ENCODE data around the gene EFNA1.

The EFNA1 gene

DNA sequence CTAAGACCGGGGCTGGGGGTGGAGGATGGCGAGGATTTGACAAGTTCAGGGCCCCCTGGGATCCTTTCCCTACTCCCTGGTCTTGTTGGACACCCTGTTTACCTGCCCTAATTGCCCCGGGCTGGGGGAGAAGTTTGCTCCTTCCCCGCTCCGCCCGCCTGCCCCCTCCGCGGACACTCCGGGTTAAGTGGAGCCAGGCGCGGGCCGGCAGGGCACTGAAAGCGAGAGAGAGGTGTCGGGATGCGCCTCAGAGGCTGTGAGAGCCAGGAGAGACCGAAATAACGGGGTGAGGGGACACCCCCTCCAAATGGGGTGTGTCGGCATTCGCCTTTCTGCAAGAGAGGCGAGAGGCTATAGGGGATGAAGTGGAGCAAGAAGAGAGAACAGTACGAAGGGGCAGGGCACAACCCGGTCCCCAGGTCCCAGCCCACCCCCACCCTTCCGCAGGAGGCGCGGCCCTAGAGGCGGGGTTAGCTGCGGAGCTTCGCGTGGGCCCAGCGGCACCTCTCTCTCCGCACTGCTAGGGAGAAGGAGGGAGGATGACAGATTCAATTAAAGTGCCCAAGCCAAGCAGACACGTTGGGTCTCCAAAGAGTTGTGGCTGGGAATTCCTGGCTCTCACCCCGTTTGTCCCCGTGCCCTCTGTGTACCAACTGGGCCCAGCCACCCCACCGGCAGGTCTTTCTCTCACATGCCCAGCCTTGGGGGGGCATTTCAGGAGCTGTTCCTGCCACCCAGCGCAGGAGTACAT lies 45.2 kb upstream of the EFNA1 start:
- Histone ChIP-seq H3K4me3 (ENCODE audit: low read depth in 1 of 2, low read length in 2 of 2) (no peak overlapping the region), H3K4me2 (ENCODE audit: insufficient read depth, low read length) (no peak overlapping the region), H3K36me3 (ENCODE audit: insufficient read depth, low read length) (peaks cover 2% of the 10 kb centered on the region; the same call in 1 of the 2 replicates), H4K20me1 (ENCODE audit: insufficient read depth, low read length) (peaks cover 37% of the 10 kb centered on the region), H3K9me3 (ENCODE audit: insufficient read depth, low read length, severe bottlenecking) (no peaks in the 10 kb centered on the region), H3K27me3 (ENCODE audit: insufficient read depth, low read length, poor library complexity) (peaks cover 62% of the 10 kb centered on the region), H3K79me2 (ENCODE audit: insufficient read depth, low read length) (no peaks in the 10 kb centered on the region), H3K4me1 (ENCODE audit: insufficient read depth, low read length) (peaks cover 58% of the 10 kb centered on the region), H2AFZ (ENCODE audit: low read depth, low read length) (no peak overlapping the region), H3K27ac (ENCODE audit: low read length) (no peak overlapping the region), H3K9ac (ENCODE audit: low read depth, low read length) (no peak overlapping the region)
- peak; percentile 20 for TF ChIP-seq EZH2 (IDR thresholded peaks at IDR 0.05; ENCODE audit: borderline replicate concordance, low read depth, low read length, severe bottlenecking)
- TF ChIP-seq, protein P1, sequence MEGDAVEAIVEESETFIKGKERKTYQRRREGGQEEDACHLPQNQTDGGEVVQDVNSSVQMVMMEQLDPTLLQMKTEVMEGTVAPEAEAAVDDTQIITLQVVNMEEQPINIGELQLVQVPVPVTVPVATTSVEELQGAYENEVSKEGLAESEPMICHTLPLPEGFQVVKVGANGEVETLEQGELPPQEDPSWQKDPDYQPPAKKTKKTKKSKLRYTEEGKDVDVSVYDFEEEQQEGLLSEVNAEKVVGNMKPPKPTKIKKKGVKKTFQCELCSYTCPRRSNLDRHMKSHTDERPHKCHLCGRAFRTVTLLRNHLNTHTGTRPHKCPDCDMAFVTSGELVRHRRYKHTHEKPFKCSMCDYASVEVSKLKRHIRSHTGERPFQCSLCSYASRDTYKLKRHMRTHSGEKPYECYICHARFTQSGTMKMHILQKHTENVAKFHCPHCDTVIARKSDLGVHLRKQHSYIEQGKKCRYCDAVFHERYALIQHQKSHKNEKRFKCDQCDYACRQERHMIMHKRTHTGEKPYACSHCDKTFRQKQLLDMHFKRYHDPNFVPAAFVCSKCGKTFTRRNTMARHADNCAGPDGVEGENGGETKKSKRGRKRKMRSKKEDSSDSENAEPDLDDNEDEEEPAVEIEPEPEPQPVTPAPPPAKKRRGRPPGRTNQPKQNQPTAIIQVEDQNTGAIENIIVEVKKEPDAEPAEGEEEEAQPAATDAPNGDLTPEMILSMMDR (IDR thresholded peaks at IDR 0.05; ENCODE audit: borderline replicate concordance, extremely low read depth, low read length, poor library complexity, severe bottlenecking), result no peak
- ATAC-seq (ENCODE audit: insufficient read depth, low read depth) (no peak), DNase-seq (no peak)

DNA sequence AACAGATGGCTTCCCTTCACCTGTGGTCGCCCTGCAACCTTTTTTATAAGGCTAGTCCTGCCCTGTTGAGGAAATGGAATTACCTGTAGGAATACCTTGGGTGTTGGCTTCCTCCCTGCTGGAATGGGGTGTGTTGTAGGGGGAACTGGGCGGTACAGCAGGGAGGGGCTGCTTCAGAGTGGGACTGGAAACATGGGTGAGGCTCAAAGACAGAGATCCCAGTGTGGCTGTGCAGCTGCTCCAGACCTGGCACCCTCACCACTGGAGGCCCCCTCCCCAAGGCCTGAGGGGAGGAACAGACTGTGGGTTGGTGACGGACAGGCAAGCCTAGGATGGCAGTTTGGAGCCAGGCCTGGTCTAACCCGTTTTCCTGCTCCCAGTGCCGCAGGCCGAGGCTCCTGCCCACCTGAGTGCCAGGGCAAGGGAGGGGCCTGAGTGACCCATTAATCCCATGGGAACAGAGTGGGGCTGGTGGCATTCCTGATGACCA lies 44.6 kb upstream of the EFNA1 start:
- Histone ChIP-seq H3K36me3 (ENCODE audit: insufficient read depth, low read length) (peaks cover 2% of the 10 kb centered on the region; the same call in 1 of the 2 replicates), H3K4me1 (ENCODE audit: insufficient read depth, low read length) (peaks cover 58% of the 10 kb centered on the region), H3K27ac (ENCODE audit: low read length) (no peak overlapping the region), H3K4me2 (ENCODE audit: insufficient read depth, low read length) (no peak overlapping the region), H3K9me3 (ENCODE audit: insufficient read depth, low read length, severe bottlenecking) (no peaks in the 10 kb centered on the region), H3K4me3 (ENCODE audit: low read depth in 1 of 2, low read length in 2 of 2) (no peak overlapping the region), H4K20me1 (ENCODE audit: insufficient read depth, low read length) (peaks cover 37% of the 10 kb centered on the region), H2AFZ (ENCODE audit: low read depth, low read length) (no peak overlapping the region), H3K79me2 (ENCODE audit: insufficient read depth, low read length) (no peaks in the 10 kb centered on the region), H3K27me3 (ENCODE audit: insufficient read depth, low read length, poor library complexity) (peaks cover 56% of the 10 kb centered on the region), H3K9ac (ENCODE audit: low read depth, low read length) (no peak overlapping the region)
- TF ChIP-seq, protein P1 (IDR thresholded peaks at IDR 0.05; ENCODE audit: borderline replicate concordance, extremely low read depth, low read length, poor library complexity, severe bottlenecking), result no peak
- no peak for TF ChIP-seq EZH2 (IDR thresholded peaks at IDR 0.05; ENCODE audit: borderline replicate concordance, low read depth, low read length, severe bottlenecking)
- no peak for ATAC-seq (ENCODE audit: insufficient read depth, low read depth)
- DNase-seq, result no peak

DNA sequence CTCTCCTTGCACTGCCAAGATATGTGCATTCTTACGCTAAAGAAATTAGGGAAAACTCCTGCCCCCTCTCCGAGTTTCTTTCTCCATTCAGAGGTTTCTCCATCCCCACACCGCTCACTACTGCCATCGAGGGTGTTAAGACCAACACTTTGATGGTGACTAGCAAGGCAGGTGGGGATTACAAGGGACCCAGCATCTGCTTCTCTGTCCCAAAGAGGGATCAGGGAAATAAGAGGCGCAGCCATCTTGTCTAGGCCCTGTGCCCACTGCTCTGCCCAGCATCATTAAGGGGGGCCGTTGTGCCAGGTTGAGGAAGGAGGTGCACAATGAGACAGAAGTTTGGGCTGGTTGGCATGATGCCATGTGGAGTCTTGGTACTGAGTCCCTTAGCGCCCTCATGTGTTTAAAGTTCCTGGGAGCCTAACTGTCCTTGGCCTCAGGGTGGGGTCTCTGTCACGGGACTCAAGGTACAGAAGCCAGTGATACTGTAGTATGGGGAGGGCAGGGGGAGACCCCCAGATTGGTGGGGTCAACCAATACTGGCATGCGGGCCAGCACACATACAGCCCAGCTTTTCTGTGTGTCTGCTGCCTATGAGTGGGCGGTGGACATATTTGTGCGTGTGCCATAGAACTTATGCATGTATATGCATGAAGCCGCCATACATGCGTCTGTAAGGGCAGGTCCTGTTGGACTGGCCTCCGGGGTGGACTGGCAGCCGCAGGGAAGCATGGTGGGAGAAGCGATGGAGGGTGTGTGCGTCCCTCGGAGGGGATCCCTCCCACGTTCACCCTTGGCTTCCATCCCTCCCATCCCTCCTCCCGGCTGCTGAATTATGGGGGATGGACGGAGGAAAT lies 43.6 kb upstream of the EFNA1 start:
- peaks cover 49% of the 10 kb centered on the region for H3K4me1 ChIP-seq (ENCODE audit: insufficient read depth, low read length)

More for the DNA sequence above, 43.6 kb upstream of the EFNA1 start:
- peaks cover 2% of the 10 kb centered on the region; the same call in 1 of the 2 replicates for H3K36me3 ChIP-seq (ENCODE audit: insufficient read depth, low read length)
- peaks cover 30% of the 10 kb centered on the region; the same call in 1 of the 2 replicates for H4K20me1 ChIP-seq (ENCODE audit: insufficient read depth, low read length)
- no peaks in the 10 kb centered on the region for H3K9me3 ChIP-seq (ENCODE audit: insufficient read depth, low read length, severe bottlenecking)
- peak overlapping the region; percentile 84 for H3K4me2 ChIP-seq (ENCODE audit: insufficient read depth, low read length)
- peaks cover 46% of the 10 kb centered on the region for H3K27me3 ChIP-seq (ENCODE audit: insufficient read depth, low read length, poor library complexity)
- peak overlapping the region; percentile 34; the same call in 1 of the 2 replicates for H3K9ac ChIP-seq (ENCODE audit: low read depth, low read length)
- H3K4me3 ChIP-seq (ENCODE audit: low read depth in 1 of 2, low read length in 2 of 2), result peak overlapping the region in 1 of 2 experiments; percentile 75; a peak in 2 of 4 replicates
- DNase-seq (peak; percentile 42), ATAC-seq (ENCODE audit: insufficient read depth, low read depth) (no peak)
- no peak for TF ChIP-seq EZH2 (IDR thresholded peaks at IDR 0.05; ENCODE audit: borderline replicate concordance, low read depth, low read length, severe bottlenecking)
- TF ChIP-seq, protein P1 (IDR thresholded peaks at IDR 0.05; ENCODE audit: borderline replicate concordance, extremely low read depth, low read length, poor library complexity, severe bottlenecking), result peak; percentile 54
- no peaks in the 10 kb centered on the region for H3K79me2 ChIP-seq (ENCODE audit: insufficient read depth, low read length)
- peak overlapping the region; percentile 55 for H2AFZ ChIP-seq (ENCODE audit: low read depth, low read length)
- H3K27ac ChIP-seq (ENCODE audit: low read length), result peak overlapping the region; percentile 37; the same call in 1 of the 2 replicates

Measured in DND-41 (cell line).